Smooth muscle cell (in vitro differentiated cells): ENCODE data around the gene LSM4. TPM values are rescaled to one million over a fixed set of nuclear protein-coding genes. Genes with fewer than 3 reads are reported as not detected.
A peak's percentile ranks its signal among the peaks of the same experiment; 100 is the strongest.

Experiments
- DNase-seq: peaks from one replicate; lab custom pipeline; 2025; ENCODE audit not compliant: unreplicated experiment; lab: John Stamatoyannopoulos, UW
- H2AFZ ChIP-seq: fragments of 200-600 bp; sonication (generic); 2 replicates; pipeline ENCODE4 v1.6.0; 2016; ENCODE audit warnings: antibody characterized with exemption, low read depth, mild to moderate bottlenecking
- H3F3A ChIP-seq: fragments of 200-600 bp; sonication (generic); 2 replicates; pipeline ENCODE4 v1.6.0; 2017; ENCODE audit warnings: antibody characterized with exemption, low read depth
- H3K27ac ChIP-seq: fragments of 200-600 bp; sonication (generic); 2 replicates; pipeline ENCODE4 v1.5.1; 2016; ENCODE audit warnings: low read depth, mild to moderate bottlenecking
- H3K27me3 ChIP-seq: fragments of 200-600 bp; sonication (generic); 2 replicates; pipeline ENCODE4 v1.6.1; 2016; ENCODE audit warnings: low read depth, mild to moderate bottlenecking
- H3K36me3 ChIP-seq: fragments of 200-600 bp; sonication (generic); 2 replicates; pipeline ENCODE4 v1.5.1; 2016; ENCODE audit warnings: low read depth
- H3K4me1 ChIP-seq: fragments of 200-600 bp; sonication (generic); 2 replicates; pipeline ENCODE4 v1.5.1; 2016; ENCODE audit warnings: low read depth
- H3K4me2 ChIP-seq: fragments of 200-600 bp; sonication (generic); 2 replicates; pipeline ENCODE4 v1.6.0; 2016; ENCODE audit warnings: mild to moderate bottlenecking
- H3K4me3 ChIP-seq: fragments of 200-600 bp; sonication (generic); 2 replicates; pipeline ENCODE4 v1.5.1; 2016; ENCODE audit warnings: mild to moderate bottlenecking
- H3K79me2 ChIP-seq: fragments of 200-600 bp; sonication (generic); 2 replicates; pipeline ENCODE4 v1.6.0; 2016; ENCODE audit warnings: low read depth, mild to moderate bottlenecking
- H3K9ac ChIP-seq: fragments of 200-600 bp; sonication (generic); 2 replicates; pipeline ENCODE4 v1.6.0; 2016; ENCODE audit warnings: low read depth
- H3K9me3 ChIP-seq: fragments of 200-600 bp; sonication (generic); replicated peaks from 2 replicates; pipeline ENCODE4 v1.5.1; 2016; ENCODE audit warnings: low read depth
- H4K20me1 ChIP-seq: fragments of 200-600 bp; sonication (generic); 2 replicates; pipeline ENCODE4 v1.6.0; 2016; ENCODE audit warnings: low read depth
- CTCF ChIP-seq: fragments of 200-600 bp; sonication (generic); IDR thresholded peaks from 2 replicates; pipeline ENCODE4 v1.5.1; 2017; ENCODE audit warnings: borderline replicate concordance, mild to moderate bottlenecking, antibody characterized with exemption; ENCODE audit not compliant: insufficient read depth, poor library complexity, severe bottlenecking
- WGBS: methylation state at CpG from one replicate; pipeline ENCODE4 v1.1.7; 2016; ENCODE audit warnings: low lambda C conversion rate; 5-methylcytosine and 5-hydroxymethylcytosine counted together
- polyA plus RNA-seq: library from polyadenylated mRNA; unstranded; fragments of >200 nt; fragmentation: Nextera tagmentation; extraction: Ambion mirVana; gene quantifications from 2 replicates; pipeline ENCODE4 v1.2.1, GENCODE V29; 2016
- total RNA-seq: library from RNA; depleted of rRNA; stranded (reverse); fragments of >200 nt; gene quantifications from 2 replicates; pipeline ENCODE4 v1.2.3, GENCODE V29; 2014

The LSM4 gene
- total and polyA plus RNA-seq, 2 experiments from 2014 or later: 116 to 156 TPM

- no peaks in the 10 kb centered on the region for H4K20me1 ChIP-seq
- H3F3A ChIP-seq: peaks cover 20% of the 10 kb centered on the region
- H3K9ac ChIP-seq: peak overlapping the region; percentile 97
- WGBS: 2% methylated on average over 28 of the region's 75 CpGs
- peak; percentile 89 for DNase-seq
- H3K4me3 ChIP-seq: peak overlapping the region; percentile 61
- H3K27ac ChIP-seq: peak overlapping the region; percentile 98
- H3K9me3 ChIP-seq: no peaks in the 10 kb centered on the region
- H3K27me3 ChIP-seq: no peaks in the 10 kb centered on the region
- no peaks in the 10 kb centered on the region for H3K79me2 ChIP-seq
- H3K4me2 ChIP-seq: peak overlapping the region; percentile 87
- peak overlapping the region; percentile 61 for H2AFZ ChIP-seq
- TF ChIP-seq CTCF: no peak
- H3K4me1 ChIP-seq: peaks cover 17% of the 10 kb centered on the region
- H3K36me3 ChIP-seq: no peaks in the 10 kb centered on the region
These were observed 31.1 kb downstream of the LSM4 start for GRCh38 chr19:18291590-18292461.

GRCh38 chr19:18291019-18291524, 31.8 kb downstream of the LSM4 start:
- no peaks in the 10 kb centered on the region for H3K79me2 ChIP-seq
- H3K36me3 ChIP-seq: no peaks in the 10 kb centered on the region
- peaks cover 24% of the 10 kb centered on the region for H3F3A ChIP-seq
- H3K27ac ChIP-seq: peak overlapping the region; percentile 98
- no peak overlapping the region for H2AFZ ChIP-seq
- no peaks in the 10 kb centered on the region for H4K20me1 ChIP-seq
- peaks cover 22% of the 10 kb centered on the region for H3K4me1 ChIP-seq
- H3K4me2 ChIP-seq: peak overlapping the region; percentile 87
- no peaks in the 10 kb centered on the region for H3K9me3 ChIP-seq
- DNase-seq: no peak
- WGBS: 49% methylated on average over 21 of the region's 21 CpGs
- H3K4me3 ChIP-seq: peak overlapping the region; percentile 61
- TF ChIP-seq CTCF: no peak
- H3K9ac ChIP-seq: peak overlapping the region; percentile 97
- H3K27me3 ChIP-seq: no peaks in the 10 kb centered on the region

- peaks cover 22% of the 10 kb centered on the region for H3K4me1 ChIP-seq
- H2AFZ ChIP-seq: no peak overlapping the region
- no peaks in the 10 kb centered on the region for H3K9me3 ChIP-seq
- H3K79me2 ChIP-seq: no peaks in the 10 kb centered on the region
- H3K36me3 ChIP-seq: no peaks in the 10 kb centered on the region
- no peak for TF ChIP-seq CTCF
- peak; percentile 24 for DNase-seq
- no peaks in the 10 kb centered on the region for H4K20me1 ChIP-seq
- H3K4me3 ChIP-seq: no peak overlapping the region
- H3K27me3 ChIP-seq: no peaks in the 10 kb centered on the region
- peak overlapping the region; percentile 87 for H3K4me2 ChIP-seq
- WGBS: 46% methylated on average over 14 of the region's 14 CpGs
- H3K27ac ChIP-seq: peak overlapping the region; percentile 98
- no peak overlapping the region for H3K9ac ChIP-seq
- H3F3A ChIP-seq: peaks cover 24% of the 10 kb centered on the region
These were observed 32.4 kb downstream of the LSM4 start for GRCh38 chr19:18290302-18291018.
